HG03039 (cell line): ENCODE data around the gene EGFR.

Experiments used
- ATAC-seq: cut with Tn5 transposase; IDR thresholded peaks from one replicate; pipeline ENCODE4 v1.9.1; 2021; ENCODE audit warnings: mild to moderate bottlenecking, moderate library complexity; ENCODE audit not compliant: unreplicated experiment

Gene EGFR

DNA sequence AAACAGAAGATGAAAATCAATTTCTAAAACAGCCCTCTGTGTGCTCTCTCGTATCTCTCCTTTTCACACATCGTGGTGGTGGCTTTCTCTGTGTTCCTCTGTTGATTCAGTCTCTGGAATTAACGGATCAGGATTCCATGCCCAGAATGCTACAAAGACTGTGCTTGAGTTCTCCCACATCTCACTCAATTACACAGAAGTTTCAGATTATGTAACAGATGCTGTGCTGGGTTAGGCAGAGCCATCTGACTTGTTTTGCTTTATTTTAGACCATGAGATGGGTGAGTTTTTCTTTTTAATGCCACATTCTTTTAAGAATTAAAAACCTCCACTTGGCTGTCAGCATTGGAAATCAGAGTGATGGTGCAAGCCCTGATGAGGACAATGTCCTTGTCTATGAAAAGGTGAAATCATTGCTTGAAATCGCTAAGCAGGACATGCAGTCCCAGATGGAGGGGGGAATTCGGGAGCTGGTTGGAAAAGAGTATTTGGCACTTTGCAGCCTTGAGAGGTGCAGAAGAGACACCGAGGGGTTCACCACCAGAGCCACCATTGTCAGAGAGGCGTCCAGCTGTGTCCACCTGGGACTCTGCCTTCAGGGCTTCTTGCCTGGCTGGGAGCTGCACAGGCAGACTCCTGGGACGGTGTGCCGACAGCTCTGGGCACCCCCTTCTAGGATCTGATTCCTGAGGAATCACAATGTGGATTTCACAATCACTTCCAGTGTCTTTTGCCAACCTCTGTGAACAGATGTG, 80.4 kb downstream of the EGFR start:
- ATAC-seq = no peak

DNA sequence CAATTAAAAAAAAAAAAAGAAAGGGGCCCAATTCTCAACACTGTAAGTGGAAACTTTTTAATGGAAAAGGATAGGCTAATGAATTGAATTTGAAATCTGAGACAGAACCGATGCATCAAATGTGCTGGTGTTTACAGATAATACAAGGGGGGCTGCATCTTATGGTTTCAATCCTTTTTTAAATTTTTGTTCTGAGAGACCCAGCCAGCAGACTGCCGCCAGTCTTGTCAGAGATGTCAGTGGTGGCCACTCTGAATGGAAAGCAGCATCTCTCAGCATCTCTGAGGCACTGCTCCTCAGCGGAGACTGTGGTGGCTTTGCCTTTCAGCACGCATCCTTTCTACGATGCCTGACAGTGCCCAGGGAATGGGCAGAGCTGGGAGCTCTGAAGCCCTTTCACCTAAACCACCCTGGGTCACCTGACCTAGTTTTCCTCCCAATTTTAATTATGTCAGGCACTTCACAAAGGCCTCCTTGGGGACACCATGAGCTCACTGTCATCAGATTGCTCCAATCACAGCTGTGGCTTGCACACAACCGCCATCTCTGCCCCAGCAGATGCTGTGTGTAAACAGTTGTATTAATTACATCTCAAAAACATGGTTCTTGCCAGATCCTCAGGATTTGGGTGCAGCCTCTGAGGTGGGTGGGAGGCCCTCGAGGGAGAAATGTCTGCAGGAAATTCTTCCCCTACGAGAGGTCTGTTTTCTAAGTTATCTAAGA, 81.2 kb downstream of the EGFR start:
- ATAC-seq = no peak

DNA sequence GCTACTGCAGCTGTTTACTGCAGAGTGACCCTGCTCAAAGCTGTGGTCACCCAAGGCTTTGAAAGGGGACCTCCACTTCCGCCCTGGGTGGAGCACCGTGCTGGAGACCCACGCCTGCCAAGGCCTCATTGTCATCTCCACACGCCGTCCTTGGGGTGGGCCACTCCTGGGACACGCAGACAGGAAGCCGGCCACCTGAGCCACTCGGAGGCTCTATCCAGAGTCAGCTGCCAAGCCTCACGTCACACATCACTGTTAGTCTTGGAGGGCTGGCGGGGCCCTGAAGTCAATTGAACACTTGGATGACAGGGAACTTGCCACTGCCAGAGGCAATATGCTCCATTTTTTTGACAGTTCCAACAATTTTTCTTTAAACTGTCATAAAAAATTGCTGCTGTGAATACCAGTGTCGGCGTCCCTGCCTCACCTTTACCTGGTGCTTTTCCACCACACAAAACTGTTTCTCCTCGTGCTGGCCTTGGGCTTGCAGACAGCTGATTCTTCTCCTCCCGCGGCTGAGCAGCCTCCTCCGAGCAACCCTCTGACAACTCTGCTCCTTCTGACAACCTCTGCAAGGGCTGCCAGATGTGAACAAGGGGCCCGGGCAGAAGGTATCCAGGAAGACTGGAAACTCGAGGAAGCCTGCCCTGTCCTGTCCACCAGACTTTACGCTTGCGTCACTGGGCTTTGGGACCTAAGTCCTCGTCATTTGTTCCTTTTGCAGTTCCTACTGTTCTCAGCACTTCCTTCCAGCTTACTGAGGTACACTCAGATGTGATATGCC, 81.9 kb downstream of the EGFR start:
- ATAC-seq = no peak

DNA sequence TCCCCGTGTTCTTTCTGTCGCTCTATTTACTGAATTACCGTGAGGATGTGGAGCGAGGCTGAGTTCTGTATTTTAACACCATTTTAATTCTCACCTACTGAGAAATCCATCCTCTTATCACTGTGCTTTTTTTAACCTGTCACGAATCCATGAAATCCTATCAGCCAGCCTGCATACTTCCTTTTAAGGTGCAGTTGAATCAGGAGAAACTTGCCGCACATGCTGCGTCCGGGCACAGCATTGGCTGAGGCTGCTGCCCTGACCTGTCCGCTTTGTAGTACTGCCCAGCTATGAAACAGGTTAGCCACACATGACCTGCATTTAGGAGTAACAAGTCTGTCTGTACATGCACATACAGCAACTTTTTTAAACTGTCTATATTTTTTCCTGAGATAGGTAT, 82.5 kb downstream of the EGFR start:
- no peak for ATAC-seq

DNA sequence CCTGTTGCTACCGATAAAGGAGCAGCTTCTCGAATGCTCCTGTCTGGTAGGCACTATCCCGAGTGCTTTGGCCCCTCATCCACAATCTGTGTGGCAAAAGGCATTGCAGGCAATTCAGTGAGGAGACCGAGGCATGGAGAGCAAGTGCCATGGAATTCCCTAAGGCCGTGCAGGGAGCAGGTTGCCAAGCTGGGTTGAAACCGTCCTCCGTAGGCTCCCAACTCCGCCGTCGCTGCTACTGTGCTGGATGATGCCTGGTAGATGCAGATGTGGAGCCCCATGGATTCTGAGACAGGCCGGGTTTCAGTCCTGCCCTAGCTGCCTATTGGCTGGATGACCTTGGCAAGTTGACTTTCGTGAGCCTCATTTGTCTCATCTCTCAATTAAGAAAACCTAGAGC, 85.3 kb downstream of the EGFR start:
- no peak for ATAC-seq

DNA sequence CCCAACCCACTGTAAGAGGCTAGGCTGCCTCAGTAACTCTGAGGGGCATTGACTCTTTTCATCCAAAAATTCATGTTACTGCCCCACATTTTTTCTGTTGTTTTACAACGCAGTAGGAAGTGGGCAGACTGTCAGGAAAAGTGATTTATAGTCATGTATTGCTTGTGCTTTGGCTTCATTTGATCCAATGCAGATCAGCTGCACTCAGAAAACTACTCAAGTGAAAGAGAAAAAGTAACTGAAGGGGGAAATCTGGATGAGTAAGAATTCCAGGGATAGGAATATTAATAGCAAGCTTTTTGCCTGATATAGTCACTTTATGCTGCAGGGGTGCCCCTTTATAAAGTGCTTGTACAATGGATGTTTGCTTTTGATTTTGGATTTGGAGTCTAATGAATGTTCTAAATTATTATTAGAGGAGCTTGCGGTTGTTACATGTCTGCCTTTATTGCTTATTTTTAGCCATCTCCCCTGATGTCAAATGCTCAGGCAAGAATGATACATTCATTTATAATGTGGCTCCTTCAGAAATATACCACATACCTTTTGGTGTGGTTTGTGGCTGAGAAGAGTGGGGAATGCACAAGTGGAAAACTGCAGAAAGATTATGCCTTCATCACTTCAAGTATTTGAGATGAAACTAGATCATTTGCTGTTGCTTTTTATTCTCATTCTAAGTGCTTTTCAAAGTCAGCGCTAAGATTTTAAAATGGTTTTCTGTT, 86.1 kb downstream of the EGFR start:
- ATAC-seq = no peak

DNA sequence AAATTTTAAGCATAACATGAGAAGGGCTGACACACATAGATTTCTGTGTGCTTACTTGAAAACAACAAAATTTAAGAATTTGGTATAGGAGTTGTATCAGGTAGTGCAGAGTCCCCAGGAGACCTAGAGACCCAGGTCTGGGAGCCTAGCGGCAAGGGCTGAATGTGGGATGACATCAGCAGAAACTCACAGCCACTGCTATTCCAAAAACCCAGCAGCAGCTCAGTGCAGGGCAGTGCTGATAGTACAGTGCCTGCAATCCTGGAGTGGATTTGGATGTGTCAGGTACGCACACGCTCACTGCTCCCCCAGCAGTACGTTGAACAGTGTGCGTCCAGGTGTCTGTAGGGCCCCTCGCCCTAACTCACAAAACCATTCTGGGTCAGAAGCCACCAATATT, 87.1 kb downstream of the EGFR start:
- ATAC-seq = no peak

DNA sequence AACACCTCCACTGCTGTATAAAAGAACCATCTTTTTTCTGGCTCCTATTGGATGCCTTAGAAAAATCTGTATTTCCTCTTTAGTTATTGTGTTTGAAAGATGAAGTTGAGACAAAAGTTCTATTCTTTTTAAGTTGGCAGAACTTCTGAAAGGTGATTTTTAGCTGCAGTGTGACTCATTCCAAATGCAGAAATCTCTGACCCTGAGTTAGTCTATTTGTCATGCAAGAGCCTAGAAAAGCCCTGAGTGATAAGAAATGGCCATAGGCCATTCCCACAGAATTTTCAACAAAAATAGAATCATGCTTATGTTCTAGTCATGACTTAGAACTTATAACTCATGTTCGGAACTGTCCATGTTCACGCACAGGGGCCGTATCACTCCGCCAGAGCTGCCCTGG, 89.1 kb downstream of the EGFR start:
- ATAC-seq = no peak

DNA sequence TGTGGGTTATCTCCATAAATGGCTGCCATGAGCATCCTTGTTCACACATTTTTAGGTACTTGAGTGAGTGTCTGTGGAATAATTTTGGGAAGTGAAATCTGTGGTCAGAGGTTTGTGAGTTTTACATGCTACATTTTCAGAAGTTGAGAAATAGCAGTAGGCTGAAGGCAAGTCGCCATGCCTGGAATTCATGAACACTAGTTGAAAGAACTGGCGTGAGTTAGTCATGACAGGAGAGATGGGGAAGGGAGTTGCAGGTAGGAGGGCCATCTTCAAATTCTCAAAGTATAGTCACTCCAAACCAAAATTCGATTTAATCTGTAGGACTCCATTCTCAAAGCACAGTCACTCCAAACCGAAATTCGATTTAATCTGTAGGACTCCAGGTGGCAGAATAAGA, 89.6 kb downstream of the EGFR start:
- ATAC-seq = no peak

DNA sequence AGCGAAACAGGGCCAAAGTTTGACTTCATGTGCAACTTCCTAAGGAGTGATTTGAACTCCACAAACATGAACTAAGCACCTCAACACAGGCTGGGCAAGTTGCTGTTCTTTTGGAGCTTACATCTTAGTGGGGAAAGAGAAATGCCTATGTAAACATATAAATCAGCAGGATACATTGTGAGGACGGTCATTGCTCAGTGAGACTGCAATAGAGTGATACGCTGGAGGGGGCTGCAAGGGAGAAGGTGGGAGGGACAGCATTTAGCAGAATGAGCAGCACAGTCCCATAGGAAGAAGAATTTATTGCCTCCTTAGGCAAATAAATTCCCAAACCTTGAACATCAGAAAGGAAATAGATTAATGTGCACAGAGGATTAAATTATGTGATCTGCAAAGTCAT, 90.0 kb downstream of the EGFR start:
- no peak for ATAC-seq

DNA sequence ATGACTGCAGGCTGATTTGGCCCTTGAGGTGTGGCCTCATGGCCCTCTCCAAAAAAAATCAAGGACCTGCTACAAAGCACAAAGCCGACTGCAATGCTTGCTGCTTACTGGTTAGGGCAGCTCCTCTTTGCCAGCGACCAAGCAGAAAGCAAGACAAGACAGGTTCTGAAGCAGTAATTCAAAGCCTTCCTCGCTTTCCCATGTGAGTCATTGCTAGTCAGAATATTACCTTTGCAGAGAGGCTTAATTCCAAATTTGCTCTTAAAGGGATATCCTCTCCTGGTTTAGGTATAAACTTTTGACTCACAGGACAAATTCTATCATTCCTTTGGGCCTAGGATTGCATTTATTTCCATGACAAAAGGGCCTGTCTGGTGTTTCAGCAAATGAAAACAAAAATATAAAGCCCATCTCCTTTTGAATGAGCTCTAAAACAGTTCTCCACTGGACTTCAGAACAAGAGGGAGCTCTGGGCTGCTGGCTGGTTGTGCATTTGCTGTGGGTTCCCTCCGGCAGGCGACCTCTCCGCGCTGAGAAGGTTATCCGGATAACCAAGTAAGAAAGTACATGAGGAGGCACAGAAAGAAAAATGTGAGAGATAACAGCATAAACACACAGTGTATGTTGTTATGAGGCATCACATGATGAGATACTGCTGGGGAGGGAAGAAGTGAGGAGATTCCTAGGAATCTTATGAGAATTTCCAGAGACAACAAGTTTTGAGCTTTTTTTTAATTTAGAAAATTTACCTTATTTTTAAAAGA, 90.8 kb downstream of the EGFR start:
- no peak for ATAC-seq

DNA sequence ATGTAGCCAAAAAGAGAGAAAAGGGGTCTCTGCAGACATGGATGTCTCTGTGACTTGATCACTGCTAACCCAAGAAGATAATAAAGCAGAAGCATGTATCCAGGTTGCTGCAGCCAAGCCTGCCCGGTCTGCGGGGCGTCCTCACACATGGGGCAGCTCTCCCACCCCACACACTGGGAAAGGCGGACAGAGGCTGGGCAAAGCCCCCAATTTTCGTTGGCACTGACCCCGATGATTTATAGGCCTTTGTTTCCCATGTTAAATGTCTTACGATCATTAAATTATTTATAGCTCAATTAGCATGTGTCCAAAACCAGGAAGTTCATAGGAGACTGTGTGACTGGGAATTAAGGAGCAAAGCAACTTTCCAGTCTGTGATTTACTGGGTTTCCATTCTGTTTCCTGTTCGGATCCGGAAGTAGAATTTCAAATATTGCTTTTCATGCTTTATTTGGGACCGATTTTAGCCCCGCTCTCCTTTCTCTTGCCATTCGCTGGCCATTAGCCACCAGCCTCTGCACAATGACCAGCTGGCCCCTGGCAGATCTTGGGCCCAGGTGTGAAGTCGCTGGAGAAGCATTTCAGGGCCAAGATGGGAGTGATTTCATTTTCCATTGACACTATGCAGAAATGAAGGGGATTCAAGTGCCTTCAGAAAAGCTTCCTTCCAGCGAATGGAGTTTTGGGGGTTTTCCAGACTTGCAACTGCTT, 91.6 kb downstream of the EGFR start:
- ATAC-seq = no peak

DNA sequence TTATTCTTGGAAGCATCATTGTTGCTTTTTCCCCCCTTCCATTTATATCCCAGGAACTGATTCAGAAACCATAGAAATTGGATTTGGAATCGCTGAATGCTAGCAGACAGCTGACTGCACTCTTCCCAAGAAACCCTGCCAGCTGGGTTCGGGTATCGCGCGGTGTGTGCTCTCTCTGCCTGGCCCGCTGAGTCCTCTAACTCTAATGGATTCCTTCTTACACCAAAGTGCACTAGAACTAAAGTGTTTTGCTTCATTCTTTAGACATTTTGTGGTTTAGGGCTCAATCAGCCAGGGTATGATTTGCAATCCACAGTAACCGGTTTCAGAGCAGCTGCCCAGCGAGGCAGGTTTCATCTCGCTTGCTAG, 92.2 kb downstream of the EGFR start:
- ATAC-seq = no peak

DNA sequence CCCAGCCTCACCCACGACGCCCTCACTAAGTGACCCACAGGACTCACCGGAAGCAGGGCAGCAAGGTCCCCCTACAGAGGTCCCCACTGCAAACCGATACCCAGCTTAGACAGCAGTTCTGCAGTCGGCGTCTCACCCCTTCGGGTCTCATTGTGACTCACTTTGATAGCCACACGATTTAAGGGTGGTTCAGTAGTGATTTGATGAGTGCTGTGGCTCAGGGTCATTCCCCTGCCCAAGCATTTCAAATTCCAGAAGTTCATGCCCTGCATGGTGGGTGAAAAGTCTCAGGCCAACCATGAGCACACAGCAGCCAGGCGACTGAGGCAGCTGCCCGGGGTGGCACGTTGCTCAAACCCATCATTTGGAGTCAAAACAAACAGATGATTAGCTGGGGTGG, 93.2 kb downstream of the EGFR start:
- ATAC-seq = no peak

DNA sequence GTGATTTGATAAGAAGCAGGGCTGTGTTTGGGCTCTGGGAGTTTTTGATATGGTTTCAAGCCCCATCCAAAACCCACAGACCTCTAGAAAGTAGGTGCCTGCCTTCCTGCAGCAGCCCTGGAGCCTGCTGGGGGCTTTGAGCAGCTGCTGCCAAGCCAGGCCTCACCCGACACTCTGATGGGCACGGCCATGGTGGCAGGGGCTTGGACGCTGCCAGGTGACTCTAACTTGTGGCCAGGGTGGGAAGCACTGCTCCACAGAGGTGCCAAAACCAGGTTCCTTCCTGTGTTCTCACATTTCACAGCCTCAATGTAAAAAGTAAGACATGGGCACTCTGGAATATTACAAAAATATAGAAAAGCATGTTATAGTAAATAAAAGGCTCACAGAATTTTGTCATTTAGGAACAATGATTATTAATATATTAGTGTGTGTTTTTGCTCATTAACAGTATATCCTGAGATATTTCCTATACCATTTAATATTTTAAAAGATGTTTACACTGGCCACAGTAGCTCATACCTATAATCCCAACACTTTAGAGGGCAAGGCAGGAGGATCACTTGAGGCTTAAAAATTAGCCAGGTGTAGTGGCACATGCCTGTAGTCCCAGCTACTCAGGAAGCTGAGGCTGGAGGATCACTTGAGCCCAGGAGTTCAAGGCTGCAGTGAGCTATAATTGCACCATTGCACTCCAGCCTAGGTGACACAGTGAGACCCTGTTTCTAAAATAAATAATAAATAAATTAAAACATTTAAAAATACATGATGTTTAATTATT, 95.1 kb downstream of the EGFR start:
- ATAC-seq = no peak

DNA sequence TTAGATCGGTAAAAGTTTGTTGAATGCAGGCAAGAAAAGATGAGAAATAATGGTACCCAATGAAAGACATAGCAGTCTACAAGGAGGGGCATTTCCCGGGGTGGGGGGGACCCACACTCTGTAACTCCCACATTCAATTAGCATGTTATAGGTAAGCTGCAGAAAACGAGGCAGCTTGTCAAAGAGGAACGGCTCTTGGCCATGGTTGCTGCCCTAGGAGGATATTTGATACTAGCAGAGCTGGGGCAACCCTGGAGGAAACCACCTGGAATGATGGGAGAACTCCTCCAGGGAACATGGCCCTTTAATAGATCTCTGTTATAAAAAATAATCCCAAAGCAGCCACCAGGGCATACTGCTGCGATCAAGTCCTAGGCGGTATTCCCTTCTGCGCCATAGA, 98.5 kb downstream of the EGFR start:
- no peak for ATAC-seq

DNA sequence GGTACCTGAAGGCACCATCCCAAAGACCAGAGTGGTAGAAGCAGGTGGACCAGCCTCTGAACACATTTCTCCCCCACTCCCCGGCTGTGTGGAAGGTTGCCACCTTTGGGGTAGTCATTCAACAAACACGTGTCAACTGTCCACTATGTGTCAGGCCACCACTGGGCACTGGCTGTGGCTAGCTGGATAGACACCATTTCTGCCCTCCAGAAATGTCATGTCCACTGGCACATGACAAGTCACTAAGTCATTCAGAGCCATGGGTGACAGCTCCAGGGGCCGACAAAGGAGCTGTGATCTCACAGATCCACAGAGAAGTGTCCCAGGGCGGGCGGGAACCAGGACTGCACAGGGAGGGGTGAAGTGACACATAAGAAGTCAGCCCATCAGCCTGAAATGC, 99.6 kb downstream of the EGFR start:
- ATAC-seq = no peak

DNA sequence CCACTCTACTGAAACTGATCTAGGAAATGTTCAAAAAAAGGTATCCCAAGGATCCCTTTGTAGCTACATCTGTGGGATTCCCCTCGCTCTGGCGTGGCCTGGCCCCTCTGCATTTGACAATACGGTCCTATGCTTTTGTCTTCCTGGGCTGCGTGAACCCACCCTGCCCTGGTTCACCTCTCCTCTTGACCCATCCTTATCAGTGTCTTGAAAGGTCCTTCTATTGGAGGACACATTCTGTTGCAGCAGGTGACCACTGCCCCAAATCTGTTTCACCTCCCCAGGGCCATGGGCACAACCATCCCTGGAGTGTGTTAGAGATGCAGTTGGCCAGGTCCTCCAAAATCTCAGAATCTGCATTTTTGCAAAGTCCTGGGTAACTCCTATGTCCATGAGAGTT, 100.8 kb downstream of the EGFR start:
- no peak for ATAC-seq

DNA sequence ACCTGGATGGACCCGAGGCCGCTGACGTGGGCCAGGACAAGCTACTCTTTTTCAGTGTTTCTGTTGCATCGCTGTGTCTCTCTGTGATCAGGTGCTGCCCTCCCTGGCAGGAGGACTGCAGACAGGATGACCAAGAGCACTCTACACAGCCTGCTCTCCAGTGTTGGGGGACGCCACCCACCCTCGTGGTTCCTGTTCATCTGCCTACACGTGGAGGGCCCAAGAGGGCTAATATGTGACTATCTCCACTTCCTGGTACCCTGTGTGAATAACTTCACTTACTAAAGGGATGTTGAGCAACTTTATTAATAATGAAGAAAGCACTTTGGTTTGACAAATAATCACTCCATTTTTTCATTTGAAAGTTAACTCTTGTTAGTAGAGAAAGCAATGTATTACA, 101.3 kb downstream of the EGFR start:
- ATAC-seq = no peak
